Spleen (tissue), 7 donors: ENCODE measurements around the gene CCL8.

Experiments used
- POLR2A ChIP-seq, 3 donors: fragments of 450-650 bp; IDR thresholded peaks; one replicate each; pipeline ENCODE4 v1.5.1; 2017; ENCODE audit warnings: antibody characterized with exemption in 3 of 3, mild to moderate bottlenecking in 1 of 3
- POLR2AphosphoS5 ChIP-seq, 3 donors: sonication (generic); formaldehyde crosslinking; IDR thresholded peaks; one replicate each; pipeline ENCODE4 v1.5.1; 2017; ENCODE audit warnings: antibody characterized with exemption in 3 of 3
- TF ChIP-seq, protein P1 (sequence below), 11 experiments: fragments of 200-600 bp in 7 of 11; fragments of 450-650 bp in 4 of 11; sonication (generic) in 4 of 11; IDR thresholded peaks in 8 of 11; conservative IDR thresholded peaks in 3 of 11; 1 replicate in 7 of 11; 2 replicates in 4 of 11; pipeline versions ENCODE4 v1.4.0 to v1.8.0; 2016 to 2021; ENCODE audit warnings: antibody characterized with exemption in 11 of 11, inconsistent platforms in 4 of 11, mild to moderate bottlenecking in 1 of 11
- donor health status: DM: no; HTN: no; CAD: no; lungs with moderate emphysema.
- donor health status: DM: no; HTN: no; CAD: no.
- donor health status: DM: no; HTN: no; CAD: no.

DNA sequence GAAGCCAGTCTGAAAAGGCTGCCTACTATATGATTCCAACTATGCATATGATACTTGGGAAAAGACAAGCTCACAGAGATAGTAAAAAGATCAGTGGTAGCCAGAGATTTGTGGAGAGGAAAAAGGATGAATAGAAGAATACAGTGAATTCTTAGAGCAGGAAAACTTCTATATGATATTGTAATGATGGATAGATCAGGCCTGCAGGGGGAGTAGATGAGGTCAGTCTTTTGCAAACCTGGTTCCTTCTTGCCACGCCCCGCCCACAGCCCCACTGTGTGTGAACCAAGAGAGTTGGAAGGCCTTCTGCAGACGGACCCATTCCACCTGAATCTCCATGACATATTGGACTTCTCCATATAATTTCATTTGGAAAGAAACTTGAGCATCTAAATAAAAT lies 761 bp upstream of the CCL8 start:
- TF ChIP-seq, protein P1, sequence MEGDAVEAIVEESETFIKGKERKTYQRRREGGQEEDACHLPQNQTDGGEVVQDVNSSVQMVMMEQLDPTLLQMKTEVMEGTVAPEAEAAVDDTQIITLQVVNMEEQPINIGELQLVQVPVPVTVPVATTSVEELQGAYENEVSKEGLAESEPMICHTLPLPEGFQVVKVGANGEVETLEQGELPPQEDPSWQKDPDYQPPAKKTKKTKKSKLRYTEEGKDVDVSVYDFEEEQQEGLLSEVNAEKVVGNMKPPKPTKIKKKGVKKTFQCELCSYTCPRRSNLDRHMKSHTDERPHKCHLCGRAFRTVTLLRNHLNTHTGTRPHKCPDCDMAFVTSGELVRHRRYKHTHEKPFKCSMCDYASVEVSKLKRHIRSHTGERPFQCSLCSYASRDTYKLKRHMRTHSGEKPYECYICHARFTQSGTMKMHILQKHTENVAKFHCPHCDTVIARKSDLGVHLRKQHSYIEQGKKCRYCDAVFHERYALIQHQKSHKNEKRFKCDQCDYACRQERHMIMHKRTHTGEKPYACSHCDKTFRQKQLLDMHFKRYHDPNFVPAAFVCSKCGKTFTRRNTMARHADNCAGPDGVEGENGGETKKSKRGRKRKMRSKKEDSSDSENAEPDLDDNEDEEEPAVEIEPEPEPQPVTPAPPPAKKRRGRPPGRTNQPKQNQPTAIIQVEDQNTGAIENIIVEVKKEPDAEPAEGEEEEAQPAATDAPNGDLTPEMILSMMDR (IDR thresholded peaks at IDR 0.05 in 8 of 11, conservative IDR thresholded peaks at IDR 0.05 in 3 of 11) = no peak
- TF ChIP-seq POLR2A (IDR thresholded peaks at IDR 0.05) (no peak), POLR2AphosphoS5 (IDR thresholded peaks at IDR 0.05) (no peak)
